ENCODE results near the gene ZBTB1. TPM values are rescaled to one million over a fixed set of nuclear protein-coding genes. Genes with fewer than 3 reads are reported as not detected.

ZBTB1 gene
- total and polyA plus RNA-seq, 10 of the 15 experiments (the other 5 are each of a cell fraction or from before 2014, with no cell fraction given) = 12.3 to 127 (median 40.0) TPM

- TF ChIP-seq E2F8 (IDR thresholded peaks at IDR 0.05; ENCODE audit: low read depth, partially characterized antibody) = no peak
- TF ChIP-seq POLR2A (IDR thresholded peaks at IDR 0.05; ENCODE audit: low read depth, low read length) = peak; percentile 75
- peak; percentile 57 for TF ChIP-seq RUNX3 (IDR thresholded peaks at IDR 0.05; ENCODE audit: low read length)
- TF ChIP-seq ZNF217 (IDR thresholded peaks at IDR 0.05) = no peak
- TF ChIP-seq RAD51 (IDR thresholded peaks at IDR 0.05) = no peak
- TF ChIP-seq E4F1 (IDR thresholded peaks at IDR 0.05; ENCODE audit: borderline replicate concordance, partially characterized antibody) = no peak
- peak; percentile 21 for TF ChIP-seq MYC (IDR thresholded peaks at IDR 0.05; ENCODE audit: insufficient read depth, insufficient read length, insufficient replicate concordance, low read length, severe bottlenecking)
- TF ChIP-seq SMC3 (IDR thresholded peaks at IDR 0.05; ENCODE audit: borderline replicate concordance, low read length) = no peak
- peak in 1 of 2 experiments; percentile 34; a peak in 1 of 3 replicates for TF ChIP-seq EGR1 (IDR thresholded peaks at IDR 0.05; ENCODE audit: borderline replicate concordance in 1 of 2, low read depth in 2 of 2, low read length in 2 of 2)
- TF ChIP-seq SIN3A (IDR thresholded peaks at IDR 0.05; ENCODE audit: low read depth, low read length) = 0 out of 2 replicates have a peak, but pooled peaks have one; percentile 41
- TF ChIP-seq SUZ12 (IDR thresholded peaks at IDR 0.05; ENCODE audit: unreplicated experiment) = no peak
- no peak for TF ChIP-seq KLF5 (IDR thresholded peaks at IDR 0.05; ENCODE audit: partially characterized antibody)
- TF ChIP-seq FOXM1 (IDR thresholded peaks at IDR 0.05; ENCODE audit: low read depth, low read length) = no peak
- 0 out of 2 replicates have a peak, but pooled peaks have one; percentile 56 for TF ChIP-seq POLR2AphosphoS2 (IDR thresholded peaks at IDR 0.05; ENCODE audit: low read depth, low read length)
- TF ChIP-seq ELK1 (IDR thresholded peaks at IDR 0.05; ENCODE audit: low read depth, low read length) = no peak
- no peak for TF ChIP-seq EED (IDR thresholded peaks at IDR 0.05; ENCODE audit: low read depth)
- TF ChIP-seq CREB1 (IDR thresholded peaks at IDR 0.05; ENCODE audit: low read depth) = no peak
- TF ChIP-seq USF1 (IDR thresholded peaks at IDR 0.05; ENCODE audit: borderline replicate concordance, extremely low read length, insufficient read depth, low read depth, low read length) = no peak
- no peak for TF ChIP-seq IRF3 (IDR thresholded peaks at IDR 0.05)
These were observed 39.3 kb upstream of the ZBTB1 start, which contains the start of gene AKAP5 (continued) for GRCh38 chr14:64465191-64465822.

Data from GM12878 (cell line).